Glutamatergic neuron (in vitro differentiated cells): ENCODE data around the gene MAGI1. TPM values are rescaled to one million over a fixed set of nuclear protein-coding genes. Genes with fewer than 3 reads are reported as not detected.

Source experiments
- DNase-seq: peaks from one replicate; pipeline ENCODE4 v3.0.0; 2022
- H3K27ac Mint-ChIP-seq: one replicate; pipeline ENCODE4 v1.8.0; 2020; ENCODE audit warnings: mild to moderate bottlenecking, mixed read lengths, inconsistent platforms; ENCODE audit not compliant: unreplicated experiment
- H3K27me3 Mint-ChIP-seq: one replicate; pipeline ENCODE4 v1.8.0; 2020; ENCODE audit warnings: mild to moderate bottlenecking, moderate library complexity, mixed read lengths, inconsistent platforms; ENCODE audit not compliant: unreplicated experiment
- H3K36me3 Mint-ChIP-seq: one replicate; pipeline ENCODE4 v1.8.0; 2020; ENCODE audit warnings: mild to moderate bottlenecking, mixed read lengths, inconsistent platforms; ENCODE audit not compliant: unreplicated experiment
- H3K4me1 Mint-ChIP-seq: one replicate; pipeline ENCODE4 v1.8.0; 2020; ENCODE audit warnings: mild to moderate bottlenecking, low read depth, mixed read lengths, inconsistent platforms; ENCODE audit not compliant: unreplicated experiment
- H3K4me3 Mint-ChIP-seq: one replicate; pipeline ENCODE4 v1.8.0; 2020; ENCODE audit warnings: mild to moderate bottlenecking, mixed read lengths, inconsistent platforms; ENCODE audit not compliant: unreplicated experiment
- H3K9me3 Mint-ChIP-seq: one replicate; pipeline ENCODE4 v1.8.0; 2020; ENCODE audit warnings: mild to moderate bottlenecking, moderate library complexity, mixed read lengths, inconsistent platforms; ENCODE audit not compliant: unreplicated experiment
- total RNA-seq: library from RNA; stranded (reverse); fragmentation: NEBNext Ultra II Directional; extraction: Animal tissue kit (Norgen Biotek cat#: 25700); gene quantifications from one replicate; pipeline ENCODE4 v1.2.1, GENCODE V29; 2021; ENCODE audit not compliant: unreplicated experiment
- TF ChIP-seq, protein P1 (sequence below): fragments of 200-600 bp; sonication (generic); IDR thresholded peaks from one replicate; pipeline ENCODE4 v1.5.0; 2021; ENCODE audit not compliant: partially characterized antibody, unreplicated experiment

Gene MAGI1
- total RNA-seq, 1 donor from 2014 or later: 46.5 TPM

DNA sequence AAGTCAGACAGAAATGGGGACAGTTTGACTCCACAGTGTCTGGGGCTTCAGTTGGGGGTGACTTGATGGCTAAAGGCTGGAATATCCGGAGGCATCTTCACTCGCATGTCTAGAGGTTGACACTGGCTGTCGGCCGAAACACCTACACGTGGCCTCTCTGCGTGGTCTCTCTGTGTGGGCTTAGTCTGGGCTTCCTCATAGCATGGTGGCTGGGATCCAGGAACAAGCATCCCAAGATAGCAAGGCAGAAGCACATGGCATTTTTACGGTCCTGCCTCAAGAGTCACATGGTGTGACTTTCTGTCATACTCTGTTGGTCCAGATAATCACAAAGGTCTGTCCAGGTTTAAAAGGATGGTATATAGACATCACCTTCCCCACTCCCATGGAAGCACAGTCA is 34.5 kb downstream of the MAGI1 start:
- Mint-ChIP-seq H3K27me3 (no peaks in the 10 kb centered on the region), H3K4me3 (no peak overlapping the region), H3K36me3 (no peaks in the 10 kb centered on the region), H3K9me3 (no peaks in the 10 kb centered on the region), H3K27ac (no peak overlapping the region), H3K4me1 (no peaks in the 10 kb centered on the region)
- TF ChIP-seq, protein P1, sequence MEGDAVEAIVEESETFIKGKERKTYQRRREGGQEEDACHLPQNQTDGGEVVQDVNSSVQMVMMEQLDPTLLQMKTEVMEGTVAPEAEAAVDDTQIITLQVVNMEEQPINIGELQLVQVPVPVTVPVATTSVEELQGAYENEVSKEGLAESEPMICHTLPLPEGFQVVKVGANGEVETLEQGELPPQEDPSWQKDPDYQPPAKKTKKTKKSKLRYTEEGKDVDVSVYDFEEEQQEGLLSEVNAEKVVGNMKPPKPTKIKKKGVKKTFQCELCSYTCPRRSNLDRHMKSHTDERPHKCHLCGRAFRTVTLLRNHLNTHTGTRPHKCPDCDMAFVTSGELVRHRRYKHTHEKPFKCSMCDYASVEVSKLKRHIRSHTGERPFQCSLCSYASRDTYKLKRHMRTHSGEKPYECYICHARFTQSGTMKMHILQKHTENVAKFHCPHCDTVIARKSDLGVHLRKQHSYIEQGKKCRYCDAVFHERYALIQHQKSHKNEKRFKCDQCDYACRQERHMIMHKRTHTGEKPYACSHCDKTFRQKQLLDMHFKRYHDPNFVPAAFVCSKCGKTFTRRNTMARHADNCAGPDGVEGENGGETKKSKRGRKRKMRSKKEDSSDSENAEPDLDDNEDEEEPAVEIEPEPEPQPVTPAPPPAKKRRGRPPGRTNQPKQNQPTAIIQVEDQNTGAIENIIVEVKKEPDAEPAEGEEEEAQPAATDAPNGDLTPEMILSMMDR: no peak
- no peak for DNase-seq

DNA sequence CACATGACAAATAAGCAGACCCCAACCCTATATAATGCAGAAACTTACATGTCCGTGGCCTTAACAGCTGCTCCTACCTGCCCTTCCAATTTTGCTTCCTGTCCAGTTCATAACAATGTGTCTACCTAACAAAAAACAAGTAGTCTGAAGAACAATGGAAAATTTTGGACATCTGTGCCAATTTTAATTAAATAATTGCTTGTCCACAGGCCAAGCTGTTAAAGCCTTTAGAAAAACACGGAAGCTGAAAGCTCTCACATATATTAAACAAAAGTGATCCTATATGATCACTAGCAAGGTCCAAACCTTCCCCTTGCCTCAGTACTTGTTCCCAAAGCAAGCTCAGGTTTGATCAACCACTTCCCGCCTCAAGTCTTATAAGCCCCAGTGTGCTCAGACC is 37.1 kb downstream of the MAGI1 start:
- Mint-ChIP-seq H3K36me3 (no peaks in the 10 kb centered on the region), H3K9me3 (no peaks in the 10 kb centered on the region), H3K27ac (no peak overlapping the region), H3K4me3 (no peak overlapping the region), H3K4me1 (no peaks in the 10 kb centered on the region), H3K27me3 (peaks cover 2% of the 10 kb centered on the region)
- TF ChIP-seq, protein P1: no peak
- no peak for DNase-seq

DNA sequence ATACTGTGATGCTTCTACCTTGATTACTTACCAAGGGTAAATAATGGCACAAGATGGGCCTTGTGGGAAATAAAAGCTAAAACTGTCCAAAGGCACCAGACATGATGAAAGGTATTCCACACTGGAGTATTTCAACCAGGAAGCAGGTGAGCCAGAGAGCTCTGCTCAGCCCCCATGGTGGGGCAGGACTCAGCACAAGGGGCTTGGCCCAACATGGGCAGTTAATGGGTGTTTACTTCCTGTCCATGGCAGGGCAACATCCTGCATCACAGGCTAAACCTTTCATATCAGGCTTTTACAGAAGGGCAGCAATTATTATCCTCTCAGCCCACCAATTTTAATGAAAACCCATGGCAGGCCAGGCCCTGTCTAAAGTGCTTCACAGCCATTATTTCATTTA is 38.2 kb downstream of the MAGI1 start:
- H3K4me3 Mint-ChIP-seq: no peak overlapping the region
- H3K4me1 Mint-ChIP-seq: no peaks in the 10 kb centered on the region
- no peaks in the 10 kb centered on the region for H3K36me3 Mint-ChIP-seq
- TF ChIP-seq, protein P1: no peak
- H3K27me3 Mint-ChIP-seq: peaks cover 2% of the 10 kb centered on the region
- H3K9me3 Mint-ChIP-seq: no peaks in the 10 kb centered on the region
- no peak for DNase-seq
- no peak overlapping the region for H3K27ac Mint-ChIP-seq

DNA sequence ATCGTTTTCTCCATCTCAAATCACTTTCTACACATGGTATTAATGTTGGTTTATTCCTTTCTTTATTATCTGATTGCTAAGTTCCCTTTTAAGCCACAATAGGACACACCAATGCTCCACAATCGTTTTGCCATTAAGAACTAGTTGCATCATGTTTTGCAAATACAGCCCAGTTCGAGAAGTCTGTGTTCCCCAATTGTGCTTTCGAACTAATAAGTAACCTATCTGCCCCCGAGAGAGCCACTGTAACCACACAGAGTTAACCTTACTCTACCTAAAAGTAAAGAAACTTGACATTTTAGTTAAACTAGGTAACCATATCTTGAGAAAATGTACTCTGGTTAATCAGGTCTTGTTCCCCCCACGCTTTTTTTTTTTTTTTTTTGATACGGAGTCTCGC is 39.1 kb downstream of the MAGI1 start:
- H3K9me3 Mint-ChIP-seq: no peaks in the 10 kb centered on the region
- no peak overlapping the region for H3K27ac Mint-ChIP-seq
- H3K36me3 Mint-ChIP-seq: no peaks in the 10 kb centered on the region
- TF ChIP-seq, protein P1: no peak
- peaks cover 2% of the 10 kb centered on the region for H3K27me3 Mint-ChIP-seq
- H3K4me3 Mint-ChIP-seq: no peak overlapping the region
- DNase-seq: no peak
- H3K4me1 Mint-ChIP-seq: no peaks in the 10 kb centered on the region

DNA sequence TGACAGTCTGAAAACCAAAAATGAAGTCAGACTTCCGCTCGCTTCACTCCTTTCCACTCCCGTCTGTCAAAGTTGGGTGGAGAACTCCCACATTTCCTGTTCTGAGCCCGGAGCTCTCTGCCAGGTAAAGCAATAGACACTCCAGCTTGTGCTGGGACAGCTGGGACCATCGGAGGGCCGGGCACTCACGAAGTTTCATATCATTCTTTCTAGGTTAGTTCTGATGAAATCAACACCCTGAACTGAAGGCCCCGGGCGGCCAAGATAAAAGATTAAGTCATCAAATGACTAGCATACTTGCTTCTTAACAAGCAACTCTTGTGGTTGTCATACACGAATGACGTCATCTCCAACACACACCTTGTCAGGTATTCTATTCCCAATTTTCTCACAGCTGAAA is 42.1 kb downstream of the MAGI1 start:
- Mint-ChIP-seq H3K4me3 (no peak overlapping the region), H3K36me3 (no peaks in the 10 kb centered on the region), H3K27ac (no peak overlapping the region), H3K9me3 (no peaks in the 10 kb centered on the region), H3K27me3 (peaks cover 2% of the 10 kb centered on the region), H3K4me1 (no peaks in the 10 kb centered on the region)
- no peak for DNase-seq
- TF ChIP-seq, protein P1: no peak
